HG03558 (cell line): ENCODE measurements around the gene TNFRSF4.

Source experiments
- ATAC-seq: cut with Tn5 transposase; IDR thresholded peaks from one replicate; pipeline ENCODE4 v1.9.1; 2021; ENCODE audit warnings: moderate number of reproducible peaks; ENCODE audit not compliant: unreplicated experiment; ENCODE audit errors: extremely low read depth

Gene TNFRSF4

DNA sequence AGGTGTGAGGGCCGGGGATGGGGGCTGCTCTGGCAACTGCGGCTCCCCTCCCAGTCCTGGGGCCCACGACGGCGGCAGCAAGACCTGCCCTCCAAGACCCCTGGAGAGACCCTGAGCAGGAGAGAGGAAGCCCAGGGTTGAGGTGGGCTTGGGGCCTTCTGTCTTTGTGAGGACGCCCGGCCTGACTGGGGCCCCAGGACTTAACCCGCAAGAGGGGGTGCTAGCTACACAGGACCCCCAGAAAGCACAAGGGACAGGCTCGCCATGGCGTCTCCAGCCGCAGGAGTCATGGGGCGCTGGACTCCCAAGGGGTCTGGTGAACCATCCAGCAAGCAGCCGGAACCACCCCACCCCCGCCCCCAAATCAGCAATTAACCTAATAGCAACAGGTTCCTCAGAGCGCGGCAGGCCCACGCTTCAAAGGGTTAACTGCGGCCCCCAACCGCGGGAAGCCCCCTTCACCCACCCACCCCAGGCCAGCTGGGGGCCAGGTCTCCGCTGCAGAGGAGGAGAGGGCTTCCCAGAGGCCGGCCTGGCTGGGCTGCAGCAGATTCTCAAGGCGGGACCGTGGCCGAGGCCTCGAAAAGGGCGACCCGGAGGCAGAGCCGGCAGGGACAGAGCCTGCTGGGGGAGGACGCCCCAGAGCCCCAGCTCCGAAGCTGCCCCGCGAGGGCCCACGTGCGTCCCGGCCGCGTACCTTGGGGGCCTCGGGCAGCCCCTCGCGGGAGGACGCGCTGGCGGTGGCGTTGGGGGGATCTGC, 32.0 kb upstream of the TNFRSF4 start:
- no peak for ATAC-seq

DNA sequence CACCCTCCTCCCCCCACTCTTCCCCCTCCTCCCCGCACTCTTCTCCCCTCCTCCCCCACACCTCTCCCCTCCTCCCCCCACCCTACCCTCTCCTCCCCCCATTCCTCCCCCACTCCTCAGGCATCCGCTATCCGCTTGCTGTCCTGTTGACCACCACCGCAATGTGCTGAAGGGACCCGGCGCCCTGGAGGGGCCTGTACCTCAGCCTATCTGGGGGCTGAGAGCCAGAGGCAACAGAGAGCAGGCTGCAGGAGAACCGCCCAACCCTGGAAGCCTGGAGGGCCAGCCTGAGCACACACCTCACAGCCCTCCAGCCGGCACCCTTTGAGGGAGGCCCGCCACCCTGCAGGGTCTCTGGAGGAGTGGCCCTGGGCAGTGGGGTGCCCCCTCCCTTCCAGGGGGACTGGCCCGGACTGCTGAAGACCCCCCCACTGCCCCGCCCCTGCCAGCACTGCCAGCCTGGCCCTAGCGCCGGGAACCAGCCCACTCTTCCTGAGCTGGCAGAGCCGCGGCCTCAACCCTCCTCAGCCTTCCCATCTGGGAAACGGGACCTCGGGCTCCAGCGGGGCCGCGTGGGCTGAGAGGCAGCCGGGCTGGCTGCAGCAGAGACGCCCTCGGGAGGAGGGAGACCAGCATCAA, 31.3 kb upstream of the TNFRSF4 start:
- no peak for ATAC-seq

- no peak for ATAC-seq
Observed at GRCh38 chr1:1244192-1244811, 30.3 kb upstream of the TNFRSF4 start.

DNA sequence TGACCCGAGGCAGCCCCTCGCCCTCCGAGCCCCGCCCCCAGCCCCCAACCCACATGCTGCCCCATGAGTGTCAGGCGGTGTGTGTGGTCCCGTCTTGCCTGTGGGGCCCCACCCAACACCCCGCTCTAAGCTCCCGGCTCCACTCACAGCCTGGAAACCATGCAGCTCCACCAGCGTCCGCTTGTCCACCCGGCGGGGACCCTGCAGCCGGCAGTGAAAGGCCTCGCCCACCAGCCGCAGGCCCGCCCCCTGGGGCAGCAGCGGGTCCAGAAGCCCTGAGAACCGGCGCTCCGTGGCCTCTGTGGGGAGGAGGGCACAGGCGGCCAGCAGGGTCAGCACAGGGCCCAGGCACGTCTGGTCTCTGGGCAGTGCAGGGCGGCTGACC, 29.8 kb upstream of the TNFRSF4 start:
- no peak for ATAC-seq

DNA sequence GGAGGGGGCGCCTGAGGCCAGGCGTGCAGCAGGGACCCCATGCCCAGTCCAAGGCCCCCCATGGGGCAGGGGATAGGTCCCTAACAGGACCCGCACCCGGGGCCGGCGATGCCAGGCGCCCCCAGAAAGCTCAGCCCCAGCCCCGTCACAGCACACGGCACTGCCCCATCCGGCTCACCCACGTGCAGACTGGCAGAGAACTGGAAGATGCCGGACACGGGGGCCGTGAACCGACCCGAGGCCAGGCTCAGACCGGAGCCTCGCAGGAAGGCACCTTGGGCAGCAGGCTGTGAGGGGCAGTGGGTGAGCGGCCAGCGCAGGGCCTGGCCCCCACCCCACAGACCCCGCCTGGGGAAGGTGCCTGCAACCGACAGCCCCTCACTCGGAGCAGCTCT, 29.3 kb upstream of the TNFRSF4 start:
- no peak for ATAC-seq

DNA sequence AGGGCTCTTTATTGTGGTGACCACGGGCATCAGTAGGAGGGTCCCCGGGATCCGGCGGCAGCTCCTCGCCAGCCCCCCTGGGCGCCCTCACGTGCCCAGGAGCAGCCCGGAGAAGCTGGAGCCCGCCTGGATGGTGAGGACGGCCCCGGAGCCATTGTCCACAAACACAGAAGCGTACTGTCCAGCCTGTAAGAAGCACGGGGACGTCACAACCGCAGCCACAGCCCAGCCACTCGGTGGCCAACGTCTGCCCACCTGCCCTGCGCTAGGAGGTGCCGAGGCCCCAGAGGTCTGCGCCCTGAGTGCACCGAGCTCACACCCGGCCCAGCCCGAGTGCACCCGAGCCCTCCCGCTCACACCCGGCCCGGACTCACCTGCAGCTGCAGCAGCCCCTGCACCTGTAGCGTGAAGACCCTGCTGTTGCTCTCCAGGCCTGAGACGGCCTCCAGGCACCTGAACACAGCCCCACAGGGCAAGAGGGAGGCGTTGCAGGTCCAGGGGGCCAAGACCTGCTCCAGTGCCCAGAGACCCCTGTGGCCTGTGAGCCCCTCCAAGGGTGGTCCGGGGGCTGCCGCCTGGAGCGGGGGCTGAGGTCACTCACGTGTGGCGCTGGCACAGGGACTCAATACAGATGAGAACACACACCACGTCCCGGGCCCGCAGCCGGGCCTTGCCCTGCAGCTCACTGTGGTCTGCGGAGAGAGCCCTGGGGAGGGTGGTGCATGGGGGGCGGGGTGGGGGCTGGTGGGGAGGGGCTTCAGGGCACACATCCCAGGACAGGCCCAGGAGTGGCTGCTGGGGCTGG, 28.7 kb upstream of the TNFRSF4 start:
- no peak for ATAC-seq

DNA sequence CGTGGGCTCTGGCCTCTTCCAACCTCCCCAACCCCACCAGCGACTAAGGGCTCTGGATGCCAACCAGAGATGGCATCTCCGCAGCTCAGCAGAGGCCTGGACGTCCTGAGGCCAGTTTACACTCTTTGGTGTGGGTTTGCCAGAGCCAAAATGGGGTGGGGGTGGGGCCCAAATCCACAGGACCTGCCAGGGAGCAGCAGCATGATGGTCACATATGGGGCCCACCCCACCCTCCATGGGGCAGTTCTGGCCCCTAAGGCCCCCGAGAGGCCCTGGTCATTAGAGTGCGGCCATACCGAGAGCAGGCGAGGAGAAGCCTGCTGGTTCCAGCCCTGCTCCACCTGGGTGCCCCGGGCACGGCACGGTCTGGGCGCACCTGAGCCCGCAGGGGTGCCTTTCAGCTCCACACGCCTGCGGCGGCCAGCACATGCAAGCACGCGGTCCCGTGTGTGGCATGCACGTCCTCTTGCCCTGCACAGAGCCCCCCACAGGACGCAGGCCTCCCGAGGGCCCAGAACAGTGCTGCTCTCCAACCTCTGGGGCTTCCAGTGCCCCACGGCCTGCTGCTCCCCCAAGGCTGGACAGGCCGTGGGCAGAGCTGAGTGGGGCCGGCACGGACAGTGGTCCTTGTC, 27.8 kb upstream of the TNFRSF4 start:
- ATAC-seq, result no peak

- ATAC-seq, result no peak
Observed at GRCh38 chr1:1240822-1241587, 27.1 kb upstream of the TNFRSF4 start.

- no peak for ATAC-seq
Observed at GRCh38 chr1:1240348-1240732, 26.4 kb upstream of the TNFRSF4 start.

- no peak for ATAC-seq
Observed at GRCh38 chr1:1239614-1240347, 25.8 kb upstream of the TNFRSF4 start.

GRCh38 chr1:1239227-1239613, 25.3 kb upstream of the TNFRSF4 start:
- no peak for ATAC-seq

DNA sequence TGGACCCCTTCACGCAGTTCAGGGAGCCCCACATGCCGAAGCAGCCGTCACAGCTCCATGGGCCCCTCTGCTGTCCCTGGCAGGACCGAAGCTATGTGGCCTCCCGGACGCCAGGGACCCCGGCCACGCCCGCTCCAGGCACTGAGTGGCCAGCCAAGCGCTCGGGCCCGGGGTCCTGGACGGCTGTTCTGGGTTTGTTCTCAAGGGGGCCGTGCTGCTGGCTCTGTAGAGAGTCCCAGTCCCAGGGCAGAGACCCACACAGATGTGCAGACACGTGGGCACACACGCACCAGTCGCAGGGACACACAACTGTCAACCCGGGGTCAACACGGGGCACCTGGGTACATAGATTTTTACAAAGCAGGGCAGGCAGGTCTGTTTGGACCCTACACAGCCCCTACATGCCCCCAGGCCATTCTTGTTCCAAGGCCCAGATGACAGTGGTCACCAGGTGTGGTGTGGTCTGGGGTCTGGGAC, 24.8 kb upstream of the TNFRSF4 start:
- no peak for ATAC-seq

DNA sequence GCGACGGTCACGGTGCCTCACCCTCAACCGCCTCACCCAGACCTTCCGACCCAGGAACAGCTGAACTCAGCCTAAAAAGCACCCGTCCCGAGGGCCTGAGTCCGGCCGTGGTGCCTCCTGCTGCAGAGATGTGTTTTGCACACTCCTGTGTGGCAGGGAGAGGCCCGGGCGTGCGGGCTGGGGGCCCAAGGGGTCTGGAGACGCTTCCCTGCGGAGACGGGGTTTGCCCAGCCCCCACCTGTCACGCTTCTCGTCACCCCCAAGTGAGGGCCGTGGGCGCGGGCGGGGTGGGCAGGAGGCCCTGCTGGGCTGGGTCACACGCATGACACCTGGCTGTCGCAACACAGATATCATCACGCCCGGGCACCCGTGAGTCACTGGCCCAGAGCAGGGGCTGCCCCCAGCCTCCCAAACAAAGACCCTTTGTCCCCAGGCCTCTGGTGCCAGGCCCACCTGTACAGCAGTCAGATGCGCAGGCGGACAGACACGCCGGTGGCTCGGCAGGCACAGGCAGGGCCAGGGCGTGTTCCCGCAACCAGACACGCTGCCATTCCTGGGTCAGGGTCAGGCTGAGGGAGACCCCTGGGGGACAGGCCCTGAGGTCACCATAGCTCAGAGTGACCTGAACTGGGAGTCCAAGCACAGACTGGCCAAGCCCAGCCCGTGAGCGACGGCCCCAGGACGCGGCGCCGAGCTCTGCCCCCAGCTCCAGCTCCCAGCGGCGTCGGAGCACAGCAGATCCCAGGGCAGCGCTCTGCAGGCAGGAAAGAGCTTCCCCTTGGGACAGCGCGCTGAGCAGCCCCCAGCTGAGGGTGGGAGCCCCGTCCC, 24.1 kb upstream of the TNFRSF4 start:
- no peak for ATAC-seq

- ATAC-seq, result no peak
Observed at GRCh38 chr1:1236945-1237873, 23.3 kb upstream of the TNFRSF4 start.

- ATAC-seq, result no peak
Observed at GRCh38 chr1:1236176-1236763, 22.3 kb upstream of the TNFRSF4 start.

DNA sequence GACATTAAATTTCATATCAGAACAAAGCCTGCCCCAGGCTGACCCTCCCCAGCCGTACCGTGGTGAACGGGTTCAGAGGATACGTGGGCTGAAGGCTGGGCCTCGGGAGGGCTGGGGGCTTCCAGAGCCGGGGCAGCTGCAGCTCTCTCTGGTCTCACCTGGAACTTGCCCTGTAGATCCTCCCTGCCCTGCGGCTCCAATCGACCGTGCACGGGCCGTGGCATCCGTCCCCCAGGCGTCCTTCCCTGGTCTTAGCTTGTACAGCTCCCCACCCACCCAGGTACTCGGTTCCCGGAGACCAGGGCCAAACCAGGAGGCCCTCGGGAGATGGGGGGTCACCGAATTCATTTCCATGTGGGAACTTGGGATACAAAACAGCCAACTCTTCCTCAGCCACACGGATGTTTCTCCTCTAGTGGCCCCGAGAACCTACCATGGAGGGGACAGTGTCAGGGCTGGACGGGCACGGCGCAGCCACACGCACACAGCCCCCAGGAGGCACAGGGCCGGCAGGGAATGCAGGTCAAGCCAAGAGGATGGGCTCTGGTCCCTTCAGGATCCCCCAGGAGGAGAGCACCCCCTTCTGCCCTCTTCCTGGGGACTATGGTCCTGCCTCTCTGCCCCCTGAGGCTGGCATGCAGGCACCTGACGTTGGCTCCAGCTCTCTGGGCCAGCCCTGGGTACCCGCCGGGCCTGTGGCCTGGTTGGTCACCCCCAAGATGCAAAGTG, 21.2 kb upstream of the TNFRSF4 start:
- no peak for ATAC-seq
